Neural cell (in vitro differentiated cells): Measurements from ENCODE around the gene WDFY3. TPM values are rescaled to one million over a fixed set of nuclear protein-coding genes. Genes with fewer than 3 reads are reported as not detected.

Experiments used
- H2AFZ ChIP-seq: fragments of 200-600, 300-800 bp; sonication (generic), shearing (Covaris generic); 2 replicates; pipeline ENCODE4 v1.6.0; 2014; ENCODE audit warnings: low read depth, mild to moderate bottlenecking, antibody characterized with exemption, low read length, moderate library complexity
- H3F3A ChIP-seq: fragments of 200-600 bp; shearing (Covaris generic); 2 replicates; pipeline ENCODE4 v1.6.1; 2016; ENCODE audit warnings: mild to moderate bottlenecking, moderate library complexity, mixed read lengths, antibody characterized with exemption, low read length; ENCODE audit not compliant: insufficient read depth, poor library complexity, severe bottlenecking
- H3K27ac ChIP-seq: fragments of 200-600, 300-800 bp; sonication (generic), shearing (Covaris generic); 2 replicates; pipeline ENCODE4 v1.5.1; 2014; ENCODE audit warnings: mild to moderate bottlenecking, low read length, moderate library complexity
- H3K27me3 ChIP-seq: fragments of 300-800, 200-600 bp; sonication (generic), shearing (Covaris generic); 2 replicates; pipeline ENCODE4 v1.6.0; 2014; ENCODE audit warnings: mild to moderate bottlenecking, low read depth, low read length, moderate library complexity; ENCODE audit not compliant: insufficient read depth
- H3K36me3 ChIP-seq: fragments of 300-800, 200-600 bp; sonication (generic), shearing (Covaris generic); 2 replicates; pipeline ENCODE4 v1.5.1; 2014; ENCODE audit warnings: mild to moderate bottlenecking, antibody characterized with exemption, low read length, moderate library complexity; ENCODE audit not compliant: insufficient read depth
- H3K4me2 ChIP-seq: fragments of 300-800, 200-600 bp; sonication (generic), shearing (Covaris generic); 2 replicates; pipeline ENCODE4 v1.6.0; 2014; ENCODE audit warnings: mild to moderate bottlenecking, low read length
- H3K4me3 ChIP-seq: fragments of 300-800, 200-600 bp; sonication (generic), shearing (Covaris generic); 2 replicates; pipeline ENCODE4 v1.5.1; 2014; ENCODE audit warnings: mild to moderate bottlenecking, low read length, moderate library complexity
- H3K79me2 ChIP-seq: fragments of 200-600 bp; shearing (Covaris generic); replicated peaks from 2 replicates; pipeline ENCODE4 v1.6.0; 2014; ENCODE audit warnings: mild to moderate bottlenecking, low read length, moderate library complexity; ENCODE audit not compliant: insufficient read depth
- H3K9ac ChIP-seq: fragments of 300-800, 200-600 bp; sonication (generic), shearing (Covaris generic); 2 replicates; pipeline ENCODE4 v1.6.1; 2016; ENCODE audit warnings: mild to moderate bottlenecking, low read length, mixed read lengths
- H3K9me2 ChIP-seq: fragments of 200-600 bp; shearing (Covaris generic); 2 replicates; pipeline ENCODE4 v1.6.1; 2016; ENCODE audit warnings: mild to moderate bottlenecking, low read length, mixed read lengths; ENCODE audit not compliant: insufficient read depth
- H3K9me3 ChIP-seq: fragments of 200-600, 300-800 bp; sonication (generic), shearing (Covaris generic); 2 replicates; pipeline ENCODE4 v1.6.1; 2016; ENCODE audit warnings: mild to moderate bottlenecking, mixed run types, low read length, moderate library complexity, mixed read lengths
- H4K20me1 ChIP-seq: fragments of 200-600 bp; shearing (Covaris generic); 2 replicates; pipeline ENCODE4 v1.6.1; 2016; ENCODE audit warnings: mild to moderate bottlenecking, mixed run types; ENCODE audit not compliant: insufficient read depth
- EP300 ChIP-seq: fragments of 450-650 bp; conservative IDR thresholded peaks from 2 replicates; pipeline ENCODE4 v1.6.1; 2014; ENCODE audit warnings: antibody characterized with exemption, mild to moderate bottlenecking, moderate library complexity; ENCODE audit not compliant: poor library complexity, severe bottlenecking
- EZH2 ChIP-seq: fragments of 200-600, 300-800 bp; shearing (Covaris generic), sonication (generic); IDR thresholded peaks from 2 replicates; pipeline ENCODE4 v1.6.1; 2014; ENCODE audit warnings: antibody characterized with exemption, low read length, borderline replicate concordance, mild to moderate bottlenecking; ENCODE audit not compliant: insufficient read depth, poor library complexity, severe bottlenecking
- MXI1 ChIP-seq: fragments of 450-650 bp; conservative IDR thresholded peaks from 2 replicates; pipeline ENCODE4 v1.6.1; 2014; ENCODE audit warnings: antibody characterized with exemption, mild to moderate bottlenecking; ENCODE audit not compliant: poor library complexity, severe bottlenecking
- POLR2AphosphoS5 ChIP-seq: IDR thresholded peaks from 2 replicates; pipeline ENCODE4 v1.6.1; 2012
- RAD21 ChIP-seq: fragments of 450-650 bp; conservative IDR thresholded peaks from 2 replicates; pipeline ENCODE4 v1.6.1; 2014; ENCODE audit warnings: antibody characterized with exemption, mild to moderate bottlenecking, moderate library complexity
- SMC3 ChIP-seq: fragments of 450-650 bp; conservative IDR thresholded peaks from 2 replicates; pipeline ENCODE4 v1.6.1; 2014; ENCODE audit warnings: antibody characterized with exemption, mild to moderate bottlenecking, moderate library complexity; ENCODE audit not compliant: poor library complexity
- TAF1 ChIP-seq: IDR thresholded peaks from 2 replicates; pipeline ENCODE4 v1.6.1; 2012; ENCODE audit warnings: low read depth
- polyA plus RNA-seq: library from polyadenylated mRNA; depleted of rRNA; stranded (reverse); fragments of >200 nt; gene quantifications from 2 replicates; pipeline ENCODE4 v1.2.3, GENCODE V29; 2014
- TF ChIP-seq, protein P1 (sequence below): fragments of 450-650 bp; IDR thresholded peaks from 2 replicates; pipeline ENCODE4 v1.5.1; 2014; ENCODE audit warnings: antibody characterized with exemption, mild to moderate bottlenecking, moderate library complexity; ENCODE audit not compliant: poor library complexity, severe bottlenecking
- TF ChIP-seq, protein P2 (sequence below): IDR thresholded peaks from 2 replicates; pipeline ENCODE4 v1.6.1; 2012; ENCODE audit warnings: borderline replicate concordance

Gene WDFY3
- polyA plus RNA-seq, 1 donor from 2014 or later, result 39.8 TPM

DNA sequence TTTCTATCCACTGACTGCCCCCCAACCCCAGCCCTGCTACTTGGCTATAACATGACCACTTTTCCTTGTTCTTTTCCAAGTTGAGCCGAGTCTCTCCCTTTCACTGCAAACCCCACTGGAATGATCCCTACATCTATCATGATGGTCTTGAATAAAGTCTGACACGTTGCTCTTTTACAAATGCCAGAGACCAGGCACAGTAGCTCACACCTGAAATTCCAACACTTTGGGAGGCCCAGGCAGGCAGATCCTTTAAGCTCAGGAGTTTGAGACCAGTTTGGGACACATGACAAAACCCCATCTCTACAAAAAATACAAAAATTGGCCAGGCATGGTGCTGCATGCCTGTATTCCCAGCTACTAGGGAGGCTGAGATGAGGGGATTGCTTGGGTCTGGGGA is 100.9 kb downstream of the WDFY3 start:
- Histone ChIP-seq H3K36me3 (no peaks in the 10 kb centered on the region), H4K20me1 (no peaks in the 10 kb centered on the region), H3F3A (no peaks in the 10 kb centered on the region), H3K27ac (no peak overlapping the region), H2AFZ (no peak overlapping the region), H3K9me3 (no peaks in the 10 kb centered on the region), H3K9me2 (no peaks in the 10 kb centered on the region), H3K9ac (no peak overlapping the region), H3K4me3 (no peak overlapping the region), H3K27me3 (no peaks in the 10 kb centered on the region), H3K4me2 (no peak overlapping the region), H3K79me2 (no peaks in the 10 kb centered on the region)
- no peak for TF ChIP-seq RAD21
- TF ChIP-seq TAF1, result no peak
- TF ChIP-seq POLR2AphosphoS5, result no peak
- TF ChIP-seq, protein P1, sequence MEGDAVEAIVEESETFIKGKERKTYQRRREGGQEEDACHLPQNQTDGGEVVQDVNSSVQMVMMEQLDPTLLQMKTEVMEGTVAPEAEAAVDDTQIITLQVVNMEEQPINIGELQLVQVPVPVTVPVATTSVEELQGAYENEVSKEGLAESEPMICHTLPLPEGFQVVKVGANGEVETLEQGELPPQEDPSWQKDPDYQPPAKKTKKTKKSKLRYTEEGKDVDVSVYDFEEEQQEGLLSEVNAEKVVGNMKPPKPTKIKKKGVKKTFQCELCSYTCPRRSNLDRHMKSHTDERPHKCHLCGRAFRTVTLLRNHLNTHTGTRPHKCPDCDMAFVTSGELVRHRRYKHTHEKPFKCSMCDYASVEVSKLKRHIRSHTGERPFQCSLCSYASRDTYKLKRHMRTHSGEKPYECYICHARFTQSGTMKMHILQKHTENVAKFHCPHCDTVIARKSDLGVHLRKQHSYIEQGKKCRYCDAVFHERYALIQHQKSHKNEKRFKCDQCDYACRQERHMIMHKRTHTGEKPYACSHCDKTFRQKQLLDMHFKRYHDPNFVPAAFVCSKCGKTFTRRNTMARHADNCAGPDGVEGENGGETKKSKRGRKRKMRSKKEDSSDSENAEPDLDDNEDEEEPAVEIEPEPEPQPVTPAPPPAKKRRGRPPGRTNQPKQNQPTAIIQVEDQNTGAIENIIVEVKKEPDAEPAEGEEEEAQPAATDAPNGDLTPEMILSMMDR, result no peak
- TF ChIP-seq, protein P2, sequence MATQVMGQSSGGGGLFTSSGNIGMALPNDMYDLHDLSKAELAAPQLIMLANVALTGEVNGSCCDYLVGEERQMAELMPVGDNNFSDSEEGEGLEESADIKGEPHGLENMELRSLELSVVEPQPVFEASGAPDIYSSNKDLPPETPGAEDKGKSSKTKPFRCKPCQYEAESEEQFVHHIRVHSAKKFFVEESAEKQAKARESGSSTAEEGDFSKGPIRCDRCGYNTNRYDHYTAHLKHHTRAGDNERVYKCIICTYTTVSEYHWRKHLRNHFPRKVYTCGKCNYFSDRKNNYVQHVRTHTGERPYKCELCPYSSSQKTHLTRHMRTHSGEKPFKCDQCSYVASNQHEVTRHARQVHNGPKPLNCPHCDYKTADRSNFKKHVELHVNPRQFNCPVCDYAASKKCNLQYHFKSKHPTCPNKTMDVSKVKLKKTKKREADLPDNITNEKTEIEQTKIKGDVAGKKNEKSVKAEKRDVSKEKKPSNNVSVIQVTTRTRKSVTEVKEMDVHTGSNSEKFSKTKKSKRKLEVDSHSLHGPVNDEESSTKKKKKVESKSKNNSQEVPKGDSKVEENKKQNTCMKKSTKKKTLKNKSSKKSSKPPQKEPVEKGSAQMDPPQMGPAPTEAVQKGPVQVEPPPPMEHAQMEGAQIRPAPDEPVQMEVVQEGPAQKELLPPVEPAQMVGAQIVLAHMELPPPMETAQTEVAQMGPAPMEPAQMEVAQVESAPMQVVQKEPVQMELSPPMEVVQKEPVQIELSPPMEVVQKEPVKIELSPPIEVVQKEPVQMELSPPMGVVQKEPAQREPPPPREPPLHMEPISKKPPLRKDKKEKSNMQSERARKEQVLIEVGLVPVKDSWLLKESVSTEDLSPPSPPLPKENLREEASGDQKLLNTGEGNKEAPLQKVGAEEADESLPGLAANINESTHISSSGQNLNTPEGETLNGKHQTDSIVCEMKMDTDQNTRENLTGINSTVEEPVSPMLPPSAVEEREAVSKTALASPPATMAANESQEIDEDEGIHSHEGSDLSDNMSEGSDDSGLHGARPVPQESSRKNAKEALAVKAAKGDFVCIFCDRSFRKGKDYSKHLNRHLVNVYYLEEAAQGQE, result no peak
- no peak for TF ChIP-seq MXI1
- no peak for TF ChIP-seq SMC3
- no peak for TF ChIP-seq EZH2
- TF ChIP-seq EP300, result no peak

GRCh38 chr4:84862064-84862463 is 104.4 kb downstream of the WDFY3 start:
- H3K9ac ChIP-seq, result no peak overlapping the region
- no peaks in the 10 kb centered on the region for H3F3A ChIP-seq
- H2AFZ ChIP-seq, result no peak overlapping the region
- H3K27ac ChIP-seq, result no peak overlapping the region
- H4K20me1 ChIP-seq, result no peaks in the 10 kb centered on the region
- no peaks in the 10 kb centered on the region for H3K9me2 ChIP-seq
- no peak overlapping the region for H3K4me3 ChIP-seq
- no peaks in the 10 kb centered on the region for H3K36me3 ChIP-seq
- TF ChIP-seq EP300, result no peak
- TF ChIP-seq TAF1, result no peak
- TF ChIP-seq, protein P2, result no peak
- no peak for TF ChIP-seq SMC3
- no peaks in the 10 kb centered on the region for H3K79me2 ChIP-seq
- no peak overlapping the region for H3K4me2 ChIP-seq
- no peaks in the 10 kb centered on the region for H3K27me3 ChIP-seq
- no peaks in the 10 kb centered on the region for H3K9me3 ChIP-seq
